HEK293 (cell line): ENCODE results near the gene BCAN.

Experiments
- CTCF ChIP-seq: fragments of 450-650 bp; formaldehyde crosslinking; IDR thresholded peaks from 2 replicates; pipeline ENCODE4 v1.5.1; 2016; ENCODE audit warnings: missing biosample characterization, missing genetic modification characterization
- ELK4 ChIP-seq: IDR thresholded peaks from 2 replicates; pipeline ENCODE4 v1.6.1; 2011; ENCODE audit warnings: mild to moderate bottlenecking, low read depth, low read length, borderline replicate concordance
- GFI1B ChIP-seq: fragments of 450-650 bp; formaldehyde crosslinking; IDR thresholded peaks from 2 replicates; pipeline ENCODE4 v1.5.1; 2016; ENCODE audit warnings: missing biosample characterization, missing genetic modification characterization
- MZF1 ChIP-seq: fragments of 450-650 bp; formaldehyde crosslinking; IDR thresholded peaks from 2 replicates; pipeline ENCODE4 v1.5.1; 2017; ENCODE audit warnings: missing biosample characterization, missing genetic modification characterization, borderline replicate concordance
- RBAK ChIP-seq: fragments of 450-650 bp; formaldehyde crosslinking; IDR thresholded peaks from 2 replicates; pipeline ENCODE4 v1.5.1; 2016; ENCODE audit warnings: missing biosample characterization, missing genetic modification characterization
- REST ChIP-seq: fragments of 450-650 bp; formaldehyde crosslinking; IDR thresholded peaks from 2 replicates; pipeline ENCODE4 v1.5.1; 2016; ENCODE audit warnings: missing biosample characterization, missing genetic modification characterization
- SCRT1 ChIP-seq: fragments of 450-650 bp; formaldehyde crosslinking; IDR thresholded peaks from 2 replicates; pipeline ENCODE4 v1.5.1; 2016; ENCODE audit warnings: missing biosample characterization, missing genetic modification characterization, borderline replicate concordance
- SETDB1 ChIP-seq: IDR thresholded peaks from one replicate; pipeline ENCODE4 v1.6.1; 2017; ENCODE audit warnings: mild to moderate bottlenecking, low read length, moderate library complexity, mixed read lengths; ENCODE audit not compliant: insufficient read length
- YY1 ChIP-seq: fragments of 450-650 bp; formaldehyde crosslinking; IDR thresholded peaks from 2 replicates; pipeline ENCODE4 v1.5.1; 2018; ENCODE audit warnings: missing biosample characterization, missing genetic modification characterization
- ZFP69B ChIP-seq: fragments of 450-650 bp; formaldehyde crosslinking; IDR thresholded peaks from 2 replicates; pipeline ENCODE4 v1.5.1; 2016; ENCODE audit warnings: missing biosample characterization, missing genetic modification characterization
- ZNF274 ChIP-seq, 2 experiments: fragments of 200-500 bp in 1 of 2; fragments of 450-650 bp in 1 of 2; sonication (Bioruptor generic) in 1 of 2; formaldehyde crosslinking in 1 of 2; IDR thresholded peaks; 2 replicates each; pipeline versions ENCODE4 v1.5.1 to v1.6.1; 2014 to 2016; ENCODE audit warnings: borderline replicate concordance in 1 of 2, inconsistent platforms in 1 of 2, low read length in 1 of 2, missing biosample characterization in 1 of 2, missing genetic modification characterization in 1 of 2
- ZNF558 ChIP-seq: fragments of 450-650 bp; formaldehyde crosslinking; IDR thresholded peaks from 2 replicates; pipeline ENCODE4 v1.5.1; 2016; ENCODE audit warnings: missing biosample characterization, missing genetic modification characterization
- ZNF768 ChIP-seq: fragments of 450-650 bp; formaldehyde crosslinking; IDR thresholded peaks from 2 replicates; pipeline ENCODE4 v1.5.1; 2018; ENCODE audit warnings: missing biosample characterization, mild to moderate bottlenecking, missing genetic modification characterization
- ZNF830 ChIP-seq: fragments of 450-650 bp; IDR thresholded peaks from 2 replicates; pipeline ENCODE4 v1.5.0; 2018; ENCODE audit warnings: missing biosample characterization, missing genetic modification characterization, low read depth, mild to moderate bottlenecking, moderate library complexity

GRCh38 chr1:156626079-156626438, 15.9 kb upstream of the BCAN start:
- no peak for TF ChIP-seq ELK4
- no peak for TF ChIP-seq CTCF (tag by site-specific recombination)
- no peak for TF ChIP-seq SCRT1 (tag by site-specific recombination)
- TF ChIP-seq ZNF768, result no peak
- no peak for TF ChIP-seq SETDB1
- TF ChIP-seq YY1, result no peak
- no peak for TF ChIP-seq ZNF830 (tag by site-specific recombination)
- TF ChIP-seq MZF1 (tag by site-specific recombination), result no peak
- TF ChIP-seq ZNF558 (tag by site-specific recombination), result no peak
- TF ChIP-seq ZNF274 (IDR thresholded peaks at IDR 0.05; ENCODE audit: low read length), result no peak
- TF ChIP-seq ZNF274 (tag by site-specific recombination; IDR thresholded peaks at IDR 0.05; ENCODE audit: borderline replicate concordance), result no peak
- no peak for TF ChIP-seq ZFP69B
- no peak for TF ChIP-seq GFI1B (tag by site-specific recombination)
- no peak for TF ChIP-seq REST (tag by site-specific recombination)
- no peak for TF ChIP-seq RBAK
